Astrocyte of the cerebellum (primary cell): Measurements from ENCODE around the gene TMPRSS3.

Source experiments
- DNase-seq: peaks from one replicate; pipeline ENCODE4 v3.0.0-alpha.2; 2011; ENCODE audit warnings: low read depth
- H3K4me3 ChIP-seq: 2 replicates; pipeline ENCODE4 v1.5.1; 2011; ENCODE audit warnings: mild to moderate bottlenecking, low read depth, low read length, moderate library complexity
- CTCF ChIP-seq: IDR thresholded peaks from 2 replicates; pipeline ENCODE4 v1.5.1; 2012; ENCODE audit warnings: low read length, low read depth, moderate library complexity, mild to moderate bottlenecking; ENCODE audit errors: missing control alignments
- in situ Hi-C: cut with HindIII; loops from 2 replicates; pipeline ENCODE4 v1.10.0; 2017; ENCODE audit warnings: low sequenced_read_pairs

TMPRSS3 gene

GRCh38 chr21:42435833-42436232 lies 40.0 kb upstream of the TMPRSS3 start:
- no peak for DNase-seq
- no peak for TF ChIP-seq CTCF
- no peak overlapping the region for H3K4me3 ChIP-seq
- in situ Hi-C loops: no loop called here

DNA sequence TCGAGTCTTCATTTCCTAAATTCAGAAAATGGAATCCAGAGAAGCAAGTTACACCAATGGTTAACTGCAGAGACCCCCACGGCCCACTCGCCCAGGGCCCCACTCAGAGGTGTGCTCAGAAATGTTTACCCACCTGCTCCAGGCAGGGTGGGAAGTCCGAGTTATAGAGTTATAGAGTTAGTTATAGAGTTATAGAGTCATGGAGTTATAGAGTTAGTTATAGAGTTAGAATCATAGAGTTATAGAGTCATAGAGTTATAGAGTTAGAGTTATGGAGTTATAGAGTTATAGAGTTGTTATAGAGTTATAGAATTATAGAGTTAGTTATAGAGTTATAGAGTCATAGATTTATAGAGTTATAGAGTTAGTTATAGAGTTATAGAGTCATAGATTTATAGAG lies 39.5 kb upstream of the TMPRSS3 start:
- TF ChIP-seq CTCF: no peak
- in situ Hi-C loops: no loop called here
- H3K4me3 ChIP-seq: no peak overlapping the region
- DNase-seq: no peak

DNA sequence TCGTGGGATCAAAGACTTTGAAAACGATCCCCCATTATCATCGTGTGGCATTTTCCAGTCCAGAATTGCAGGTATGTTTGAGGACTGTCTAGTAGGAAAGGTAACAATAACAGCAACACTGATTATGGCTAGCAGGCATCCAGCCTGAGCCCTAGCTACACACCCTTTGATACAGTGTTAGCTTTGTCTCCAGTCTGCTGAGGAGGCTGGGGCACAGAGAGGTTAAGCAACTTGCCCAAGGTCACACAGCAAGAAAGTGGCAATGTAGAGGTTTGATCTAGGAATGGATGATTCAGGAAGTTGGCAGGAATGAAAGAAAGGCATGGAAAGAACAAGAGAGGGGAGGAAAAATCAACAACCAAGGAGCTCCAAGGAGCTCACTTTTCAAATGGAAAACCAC lies 39.0 kb upstream of the TMPRSS3 start:
- TF ChIP-seq CTCF: no peak
- DNase-seq: no peak
- in situ Hi-C loops: no loop called here
- no peak overlapping the region for H3K4me3 ChIP-seq

- no peak for DNase-seq
- in situ Hi-C loops: no loop called here
- no peak overlapping the region for H3K4me3 ChIP-seq
- no peak for TF ChIP-seq CTCF
These were observed 38.2 kb upstream of the TMPRSS3 start for GRCh38 chr21:42433946-42434551.

- no peak overlapping the region for H3K4me3 ChIP-seq
- in situ Hi-C loops: no loop called here
- no peak for TF ChIP-seq CTCF
- DNase-seq: no peak
These were observed 36.8 kb upstream of the TMPRSS3 start for GRCh38 chr21:42432695-42433094.

- no peak for DNase-seq
- TF ChIP-seq CTCF: no peak
- in situ Hi-C loops: no loop called here
- H3K4me3 ChIP-seq: no peak overlapping the region
These were observed 35.3 kb upstream of the TMPRSS3 start for GRCh38 chr21:42431196-42431595.
